ENCODE data around the gene TTLL7.

TTLL7 gene

GRCh38 chr1:83998498-83999315 lies at the start of gene TTLL7:
Gene TTLL7, minus strand, starts transcription at chr1:83999132. Its CDS starts 46,921 bp downstream, at chr1:83952211.
- no peak for DNase-seq

- no peak for DNase-seq
Observed at GRCh38 chr1:84042461-84042860, 43.5 kb upstream of the TTLL7 start.

- no peak for DNase-seq
Observed at GRCh38 chr1:84037758-84038611, 39.1 kb upstream of the TTLL7 start.

GRCh38 chr1:84031802-84032327 lies 32.9 kb upstream of the TTLL7 start:
- DNase-seq = no peak

GRCh38 chr1:84027368-84027767 lies 28.4 kb upstream of the TTLL7 start:
- DNase-seq = no peak

GRCh38 chr1:84025966-84026365 lies 27.0 kb upstream of the TTLL7 start:
- DNase-seq = no peak

- DNase-seq = no peak
Observed at GRCh38 chr1:84021822-84022221, 22.9 kb upstream of the TTLL7 start.

DNA sequence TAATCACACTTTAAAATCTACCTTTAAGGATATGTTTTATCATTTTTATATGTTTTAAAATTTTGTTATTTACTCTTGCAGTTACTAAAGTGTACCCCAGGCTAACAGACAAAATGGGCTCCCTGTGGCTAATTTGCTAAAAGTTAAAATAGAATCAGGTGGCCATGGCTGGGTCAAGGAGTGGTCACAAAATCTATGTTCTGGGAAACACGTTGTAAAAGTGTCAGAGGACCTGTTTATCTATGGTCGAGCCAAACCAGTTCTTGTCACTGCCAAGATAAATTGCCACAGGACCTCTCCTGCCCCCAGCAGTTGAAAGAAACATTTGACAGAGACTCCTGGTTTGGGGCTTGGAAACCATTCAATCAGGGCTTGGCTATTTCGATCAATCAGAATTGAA lies 21.2 kb upstream of the TTLL7 start:
- no peak for DNase-seq

GRCh38 chr1:84019217-84019616 lies 20.3 kb upstream of the TTLL7 start:
- no peak for DNase-seq

DNA sequence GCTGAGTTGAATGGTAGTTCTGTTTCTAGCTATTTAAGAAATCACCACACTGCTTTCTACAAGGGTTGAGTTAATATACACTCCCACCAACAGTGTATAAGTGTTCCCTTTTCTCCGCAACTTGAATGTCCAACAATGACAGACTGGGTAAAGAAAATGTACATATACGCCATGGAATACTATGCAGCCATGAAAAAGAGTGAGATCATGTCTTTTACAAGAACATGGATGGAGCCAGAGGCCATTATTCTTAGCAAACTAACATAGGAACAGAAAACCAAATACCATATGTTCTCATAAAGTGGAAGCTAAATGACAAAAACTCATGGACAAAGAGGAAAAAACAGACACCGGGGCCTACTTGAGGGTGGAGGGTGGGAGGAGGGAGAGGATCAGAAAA lies 14.8 kb upstream of the TTLL7 start:
- DNase-seq = no peak

GRCh38 chr1:84012018-84012417 lies 13.1 kb upstream of the TTLL7 start:
- no peak for DNase-seq

GRCh38 chr1:84010136-84010535 lies 11.2 kb upstream of the TTLL7 start:
- DNase-seq = no peak

- no peak for DNase-seq
Observed at GRCh38 chr1:84008631-84009030, 9.7 kb upstream of the TTLL7 start.

- DNase-seq = no peak
Observed at GRCh38 chr1:84006591-84006990, 7.7 kb upstream of the TTLL7 start.

GRCh38 chr1:84001501-84001900 lies 2.6 kb upstream of the TTLL7 start:
- DNase-seq = no peak

DNA sequence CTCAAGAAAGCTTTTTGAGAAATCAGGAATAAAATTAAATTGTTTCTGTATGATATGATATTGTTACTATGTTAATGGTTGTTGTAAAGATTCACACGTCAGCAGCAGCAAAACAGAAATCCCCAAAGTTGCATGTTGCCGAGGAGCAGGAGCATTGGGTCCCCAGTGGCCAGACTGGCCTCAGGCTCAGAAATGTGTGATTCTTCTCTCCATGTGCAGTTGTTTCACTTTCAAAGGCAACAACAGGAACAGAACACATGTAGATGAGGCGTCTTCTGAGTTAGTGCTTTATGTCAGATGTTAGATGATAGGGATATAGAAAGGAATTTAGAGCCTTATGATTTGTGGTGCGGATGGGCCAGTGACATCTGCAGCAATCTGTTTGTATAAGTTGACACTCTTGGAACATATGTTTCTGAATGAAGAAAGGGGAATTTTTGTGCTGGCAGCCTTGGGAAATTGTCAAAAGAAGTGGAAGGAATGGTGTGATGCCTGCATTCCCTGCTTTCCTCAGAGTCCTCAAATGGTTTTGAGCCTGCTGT lies 2.1 kb upstream of the TTLL7 start:
- DNase-seq = no peak

GRCh38 chr1:84000196-84000885 lies 1.4 kb upstream of the TTLL7 start:
- no peak for DNase-seq

- peak; percentile 22 for DNase-seq
Observed at GRCh38 chr1:83999316-83999819, 436 bp upstream of the TTLL7 start.

- DNase-seq = no peak
Observed at GRCh38 chr1:83998205-83998497, 781 bp downstream of the TTLL7 start.

GRCh38 chr1:83997631-83998030 lies 1.3 kb downstream of the TTLL7 start:
- no peak for DNase-seq

DNA sequence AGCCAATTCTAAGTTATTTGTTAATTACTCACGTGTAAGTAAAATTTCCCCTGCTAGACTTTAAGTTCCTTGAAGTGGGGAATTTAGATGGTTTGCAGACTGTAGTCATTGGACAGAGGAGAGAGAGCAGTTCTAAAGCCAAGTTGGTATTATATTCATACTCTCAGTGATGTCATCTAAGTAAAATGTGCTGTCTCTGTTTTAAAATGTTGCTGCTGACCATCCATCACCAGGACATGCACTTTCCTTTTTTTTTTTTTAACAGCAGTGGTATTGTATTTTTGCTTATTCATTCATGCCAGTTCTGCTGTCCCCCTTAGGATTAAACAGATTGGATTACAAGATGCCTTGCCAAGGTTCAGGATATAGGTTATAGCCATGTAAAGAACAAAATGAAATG lies 2.3 kb downstream of the TTLL7 start:
- DNase-seq = no peak

GRCh38 chr1:83996191-83996590 lies 2.7 kb downstream of the TTLL7 start:
- no peak for DNase-seq

DNA sequence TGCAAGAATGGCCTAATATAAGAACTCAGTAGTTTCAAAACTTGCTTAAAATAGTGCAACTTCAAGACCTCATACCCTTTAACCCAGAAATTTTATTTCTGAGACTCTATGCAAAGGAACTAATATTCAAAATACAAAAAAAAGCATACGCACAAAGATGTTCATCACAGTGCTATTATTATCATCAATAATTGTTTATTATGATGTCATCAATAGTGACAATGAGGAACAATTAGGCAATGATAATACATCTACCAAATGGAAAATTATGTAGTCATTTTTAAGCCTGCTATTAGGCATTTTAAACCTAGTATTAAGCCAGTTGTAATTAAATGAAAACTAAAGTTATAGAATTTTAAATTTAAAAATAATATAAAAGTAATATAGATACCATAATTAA lies 3.3 kb downstream of the TTLL7 start:
- no peak for DNase-seq
